GM18868 (cell line): ENCODE results near the gene CDC6.
A peak's percentile ranks its signal among the peaks of the same experiment; 100 is the strongest.

Experiments
- ATAC-seq: cut with Tn5 transposase; IDR thresholded peaks from one replicate; pipeline ENCODE4 v1.9.1; 2021; ENCODE audit warnings: mild to moderate bottlenecking, moderate library complexity; ENCODE audit not compliant: unreplicated experiment

CDC6 gene

GRCh38 chr17:40309949-40310510 lies 22.4 kb downstream of the CDC6 start:
- no peak for ATAC-seq

- no peak for ATAC-seq
Measured at GRCh38 chr17:40310882-40311391, 23.3 kb downstream of the CDC6 start.

- ATAC-seq, result no peak
Measured at GRCh38 chr17:40311575-40311974, 23.9 kb downstream of the CDC6 start.

- ATAC-seq, result no peak
Measured at GRCh38 chr17:40312131-40312731, 24.6 kb downstream of the CDC6 start.

GRCh38 chr17:40312893-40313667 lies 25.4 kb downstream of the CDC6 start:
- no peak for ATAC-seq

- ATAC-seq, result no peak
Measured at GRCh38 chr17:40313668-40314583, 26.2 kb downstream of the CDC6 start.

GRCh38 chr17:40314584-40314956 lies 26.9 kb downstream of the CDC6 start:
- no peak for ATAC-seq

- ATAC-seq, result no peak
Measured at GRCh38 chr17:40315206-40315605, 27.5 kb downstream of the CDC6 start.

GRCh38 chr17:40315678-40316570 lies 28.2 kb downstream of the CDC6 start:
- ATAC-seq, result no peak

GRCh38 chr17:40316571-40317344 lies 29.1 kb downstream of the CDC6 start:
- no peak for ATAC-seq

- no peak for ATAC-seq
Measured at GRCh38 chr17:40317345-40317873, 29.7 kb downstream of the CDC6 start.

- peak; percentile 49 for ATAC-seq
Measured at GRCh38 chr17:40317880-40318829, 30.5 kb downstream of the CDC6 start.

- no peak for ATAC-seq
Measured at GRCh38 chr17:40318830-40319391, 31.2 kb downstream of the CDC6 start.

- ATAC-seq, result no peak
Measured at GRCh38 chr17:40319651-40320540, 32.2 kb downstream of the CDC6 start.

GRCh38 chr17:40320756-40321523 lies 33.3 kb downstream of the CDC6 start:
- no peak for ATAC-seq

- ATAC-seq, result no peak
Measured at GRCh38 chr17:40321524-40321929, 33.8 kb downstream of the CDC6 start.
